Stomach smooth muscle (tissue), 2 donors: Measurements from ENCODE around the gene JAML.

Experiments used
- H3K27ac ChIP-seq: one replicate; pipeline ENCODE4 v1.7.0; 2013; ENCODE audit warnings: mild to moderate bottlenecking, low read length, inconsistent platforms
- H3K27me3 ChIP-seq, 2 donors: one replicate each; pipeline ENCODE4 v1.7.0; 2013; ENCODE audit warnings: low read length in 2 of 2; ENCODE audit not compliant: insufficient read depth in 2 of 2, control insufficient read depth in 1 of 2
- H3K36me3 ChIP-seq, 2 donors: one replicate each; pipeline ENCODE4 v1.7.0; 2013; ENCODE audit warnings: low read length in 2 of 2; ENCODE audit not compliant: control insufficient read depth in 2 of 2, insufficient read depth in 2 of 2
- H3K4me1 ChIP-seq: one replicate; pipeline ENCODE4 v1.7.0; 2013; ENCODE audit warnings: low read length; ENCODE audit not compliant: control insufficient read depth, insufficient read depth
- H3K4me3 ChIP-seq, 2 donors: one replicate each; pipeline ENCODE4 v1.7.0; 2013; ENCODE audit warnings: low read length in 2 of 2
- H3K9ac ChIP-seq, 2 donors: one replicate each; pipeline ENCODE4 v1.7.0; 2013; ENCODE audit warnings: low read length in 2 of 2, mild to moderate bottlenecking in 1 of 2
- H3K9me3 ChIP-seq, 2 donors: one replicate each; pipeline ENCODE4 v1.7.0; 2013; ENCODE audit warnings: low read length in 2 of 2; ENCODE audit not compliant: control insufficient read depth in 2 of 2
- donor health status: healthy.
- donor health status: Pancreatic carcinoma.

The JAML gene

GRCh38 chr11:118215262-118215661 lies 9.5 kb downstream of the JAML start:
- Histone ChIP-seq H3K4me3 (no peak overlapping the region), H3K27me3 (peaks cover 8 to 13% of the 10 kb centered on the region in 2 donors), H3K9ac (no peak overlapping the region), H3K9me3 (no peaks in the 10 kb centered on the region), H3K27ac (no peak overlapping the region), H3K4me1 (no peaks in the 10 kb centered on the region), H3K36me3 (no peaks in the 10 kb centered on the region)

GRCh38 chr11:118214210-118214914 lies 10.4 kb downstream of the JAML start:
- Histone ChIP-seq H3K9me3 (no peaks in the 10 kb centered on the region), H3K36me3 (no peaks in the 10 kb centered on the region), H3K27me3 (peaks cover 8 to 9% of the 10 kb centered on the region in 2 donors), H3K4me1 (no peaks in the 10 kb centered on the region), H3K4me3 (no peak overlapping the region), H3K27ac (no peak overlapping the region), H3K9ac (no peak overlapping the region)

- Histone ChIP-seq H3K4me1 (no peaks in the 10 kb centered on the region), H3K36me3 (no peaks in the 10 kb centered on the region), H3K27ac (no peak overlapping the region), H3K4me3 (no peak overlapping the region), H3K9ac (no peak overlapping the region), H3K27me3 (peaks cover 8% of the 10 kb centered on the region in 2 donors), H3K9me3 (no peaks in the 10 kb centered on the region)
Measured at GRCh38 chr11:118213781-118214180, 11.0 kb downstream of the JAML start.

- Histone ChIP-seq H3K36me3 (no peaks in the 10 kb centered on the region), H3K27ac (no peak overlapping the region), H3K27me3 (peaks cover 6 to 8% of the 10 kb centered on the region in 2 donors), H3K9me3 (no peaks in the 10 kb centered on the region), H3K4me3 (no peak overlapping the region), H3K9ac (no peak overlapping the region), H3K4me1 (no peaks in the 10 kb centered on the region)
Measured at GRCh38 chr11:118213201-118213600, 11.6 kb downstream of the JAML start.

- Histone ChIP-seq H3K36me3 (no peaks in the 10 kb centered on the region), H3K27me3 (peaks cover 6 to 11% of the 10 kb centered on the region in 2 donors), H3K9ac (no peak overlapping the region), H3K27ac (no peak overlapping the region), H3K9me3 (no peaks in the 10 kb centered on the region), H3K4me1 (no peaks in the 10 kb centered on the region), H3K4me3 (no peak overlapping the region)
Measured at GRCh38 chr11:118212781-118213191, 12.0 kb downstream of the JAML start.

GRCh38 chr11:118212131-118212725 lies 12.6 kb downstream of the JAML start:
- Histone ChIP-seq H3K27ac (no peak overlapping the region), H3K9me3 (no peaks in the 10 kb centered on the region), H3K4me1 (no peaks in the 10 kb centered on the region)

GRCh38 chr11:118211006-118211405 lies 13.8 kb downstream of the JAML start:
- Histone ChIP-seq H3K9me3 (no peaks in the 10 kb centered on the region), H3K4me1 (no peaks in the 10 kb centered on the region), H3K27me3 (peaks cover 4 to 12% of the 10 kb centered on the region in 2 donors), H3K9ac (no peak overlapping the region), H3K36me3 (no peaks in the 10 kb centered on the region), H3K27ac (no peak overlapping the region), H3K4me3 (no peak overlapping the region)

More at GRCh38 chr11:118212131-118212725, 12.6 kb downstream of the JAML start:
- H3K4me3 ChIP-seq = no peak overlapping the region
- H3K9ac ChIP-seq = no peak overlapping the region
- peaks cover 4 to 12% of the 10 kb centered on the region in 2 donors for H3K27me3 ChIP-seq
- H3K36me3 ChIP-seq = no peaks in the 10 kb centered on the region

GRCh38 chr11:118210323-118210722 lies 14.5 kb downstream of the JAML start:
- Histone ChIP-seq H3K36me3 (no peaks in the 10 kb centered on the region), H3K9me3 (no peaks in the 10 kb centered on the region), H3K9ac (no peak overlapping the region), H3K4me1 (no peaks in the 10 kb centered on the region), H3K4me3 (no peak overlapping the region), H3K27ac (no peak overlapping the region), H3K27me3 (peaks cover 7 to 16% of the 10 kb centered on the region in 2 donors)

GRCh38 chr11:118209033-118209432 lies 15.8 kb downstream of the JAML start:
- Histone ChIP-seq H3K36me3 (no peaks in the 10 kb centered on the region), H3K9ac (no peak overlapping the region), H3K27ac (no peak overlapping the region), H3K4me1 (no peaks in the 10 kb centered on the region), H3K9me3 (no peaks in the 10 kb centered on the region), H3K4me3 (no peak overlapping the region), H3K27me3 (peaks cover 7 to 17% of the 10 kb centered on the region in 2 donors)

- Histone ChIP-seq H3K9me3 (no peaks in the 10 kb centered on the region), H3K9ac (no peak overlapping the region), H3K4me3 (no peak overlapping the region), H3K27me3 (peaks cover 7 to 13% of the 10 kb centered on the region in 2 donors), H3K27ac (no peak overlapping the region), H3K36me3 (no peaks in the 10 kb centered on the region), H3K4me1 (no peaks in the 10 kb centered on the region)
Measured at GRCh38 chr11:118207079-118207478, 17.7 kb downstream of the JAML start.

GRCh38 chr11:118206391-118207031 lies 18.3 kb downstream of the JAML start:
- H3K9ac ChIP-seq = no peak overlapping the region
- peaks cover 7 to 13% of the 10 kb centered on the region in 2 donors for H3K27me3 ChIP-seq
- H3K4me1 ChIP-seq = no peaks in the 10 kb centered on the region
- H3K9me3 ChIP-seq = no peaks in the 10 kb centered on the region
- no peak overlapping the region for H3K27ac ChIP-seq
- H3K36me3 ChIP-seq = no peaks in the 10 kb centered on the region
- H3K4me3 ChIP-seq = no peak overlapping the region
